RWPE2 (cell line): ENCODE data around the gene PHF14.

Source experiments
- ATAC-seq: fragments of 200-7000 bp; cut with Tn5 transposase; 3 replicates; pipeline ENCODE4 v1.9.1; 2021; ENCODE audit warnings: low read depth
- DNase-seq: peaks from one replicate; pipeline ENCODE4 v3.0.0-alpha.2; 2020; ENCODE audit warnings: low spot score
- H3K27ac ChIP-seq: fragments of 450-650 bp; 2 replicates; pipeline ENCODE4 v1.5.1; 2017; ENCODE audit warnings: mild to moderate bottlenecking; ENCODE audit not compliant: poor library complexity, severe bottlenecking
- H3K27me3 ChIP-seq: fragments of 250-450 bp; sonication (Bioruptor Pico); 2 replicates; pipeline ENCODE4 v1.5.1; 2021; ENCODE audit warnings: mild to moderate bottlenecking, moderate library complexity; ENCODE audit not compliant: insufficient read depth, poor library complexity, severe bottlenecking
- H3K36me3 ChIP-seq: fragments of 250-450 bp; sonication (Bioruptor Pico); 2 replicates; pipeline ENCODE4 v1.5.1; 2020; ENCODE audit warnings: low read depth, mild to moderate bottlenecking, moderate library complexity
- H3K4me1 ChIP-seq: fragments of 250-450 bp; sonication (Bioruptor Pico); 2 replicates; pipeline ENCODE4 v1.5.1; 2021; ENCODE audit warnings: mild to moderate bottlenecking, moderate library complexity; ENCODE audit not compliant: insufficient read depth, poor library complexity, severe bottlenecking
- H3K4me3 ChIP-seq: fragments of 250-450 bp; sonication (Bioruptor Pico); 2 replicates; pipeline ENCODE4 v1.5.1; 2021; ENCODE audit warnings: mild to moderate bottlenecking, moderate library complexity; ENCODE audit not compliant: severe bottlenecking
- H3K9me3 ChIP-seq: fragments of 250-450 bp; sonication (Bioruptor Pico); 2 replicates; pipeline ENCODE4 v1.5.1; 2021; ENCODE audit warnings: mild to moderate bottlenecking, moderate library complexity; ENCODE audit not compliant: severe bottlenecking
- TF ChIP-seq, protein P1 (sequence below): fragments of 450-650 bp; IDR thresholded peaks from one replicate; pipeline ENCODE4 v1.5.1; 2017; ENCODE audit warnings: mild to moderate bottlenecking, moderate library complexity; ENCODE audit not compliant: poor library complexity, severe bottlenecking

The PHF14 gene

DNA sequence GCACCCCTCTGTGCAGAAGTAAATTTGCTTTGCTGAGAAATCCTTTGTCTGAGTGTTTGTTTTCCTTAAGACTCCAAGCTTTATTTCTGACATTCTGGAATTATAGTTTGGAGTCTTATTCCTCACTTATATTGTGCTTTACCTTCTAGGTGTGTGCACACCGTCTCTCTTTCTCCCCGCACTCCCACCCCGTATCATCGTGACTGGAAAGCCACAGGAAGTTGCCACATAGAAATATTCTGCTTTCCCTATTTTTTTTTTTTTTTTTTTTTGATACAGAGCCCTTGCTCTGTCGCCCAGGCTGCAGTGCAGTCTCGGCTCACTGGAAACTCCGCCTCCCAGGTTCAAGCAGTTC, 109.5 kb downstream of the PHF14 start:
- peaks cover 7% of the 10 kb centered on the region for H3K36me3 ChIP-seq
- peak overlapping the region; percentile 21 for H3K27ac ChIP-seq
- no peak for ATAC-seq
- no peaks in the 10 kb centered on the region for H3K27me3 ChIP-seq
- H3K4me3 ChIP-seq: no peak overlapping the region
- TF ChIP-seq, protein P1, sequence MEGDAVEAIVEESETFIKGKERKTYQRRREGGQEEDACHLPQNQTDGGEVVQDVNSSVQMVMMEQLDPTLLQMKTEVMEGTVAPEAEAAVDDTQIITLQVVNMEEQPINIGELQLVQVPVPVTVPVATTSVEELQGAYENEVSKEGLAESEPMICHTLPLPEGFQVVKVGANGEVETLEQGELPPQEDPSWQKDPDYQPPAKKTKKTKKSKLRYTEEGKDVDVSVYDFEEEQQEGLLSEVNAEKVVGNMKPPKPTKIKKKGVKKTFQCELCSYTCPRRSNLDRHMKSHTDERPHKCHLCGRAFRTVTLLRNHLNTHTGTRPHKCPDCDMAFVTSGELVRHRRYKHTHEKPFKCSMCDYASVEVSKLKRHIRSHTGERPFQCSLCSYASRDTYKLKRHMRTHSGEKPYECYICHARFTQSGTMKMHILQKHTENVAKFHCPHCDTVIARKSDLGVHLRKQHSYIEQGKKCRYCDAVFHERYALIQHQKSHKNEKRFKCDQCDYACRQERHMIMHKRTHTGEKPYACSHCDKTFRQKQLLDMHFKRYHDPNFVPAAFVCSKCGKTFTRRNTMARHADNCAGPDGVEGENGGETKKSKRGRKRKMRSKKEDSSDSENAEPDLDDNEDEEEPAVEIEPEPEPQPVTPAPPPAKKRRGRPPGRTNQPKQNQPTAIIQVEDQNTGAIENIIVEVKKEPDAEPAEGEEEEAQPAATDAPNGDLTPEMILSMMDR: no peak
- H3K9me3 ChIP-seq: peaks cover 4% of the 10 kb centered on the region
- H3K4me1 ChIP-seq: peaks cover 6% of the 10 kb centered on the region
- DNase-seq: no peak

DNA sequence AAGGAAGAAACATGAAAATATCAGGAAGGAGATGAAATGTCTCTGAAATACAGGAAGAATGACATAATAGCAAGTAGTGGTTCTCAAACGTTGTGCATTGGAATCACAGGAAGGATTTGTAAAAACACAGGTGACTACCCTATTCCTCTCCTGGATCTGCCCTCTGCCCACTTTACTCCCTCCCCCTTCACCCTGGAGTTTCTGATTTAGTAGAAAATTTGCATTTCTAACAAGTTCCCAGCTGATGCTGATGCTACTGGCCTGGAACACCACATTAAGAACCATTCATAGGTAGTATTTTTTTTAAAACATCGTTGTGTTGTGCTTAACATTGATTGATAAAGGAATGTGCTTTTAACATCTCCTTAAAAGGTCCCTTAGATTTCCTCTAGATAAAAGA, 130.9 kb downstream of the PHF14 start:
- no peak for ATAC-seq
- Histone ChIP-seq H3K27ac (no peak overlapping the region), H3K27me3 (no peaks in the 10 kb centered on the region), H3K4me3 (no peak overlapping the region), H3K4me1 (no peaks in the 10 kb centered on the region), H3K9me3 (no peaks in the 10 kb centered on the region), H3K36me3 (peaks cover 4% of the 10 kb centered on the region)
- no peak for DNase-seq
- TF ChIP-seq, protein P1: no peak

DNA sequence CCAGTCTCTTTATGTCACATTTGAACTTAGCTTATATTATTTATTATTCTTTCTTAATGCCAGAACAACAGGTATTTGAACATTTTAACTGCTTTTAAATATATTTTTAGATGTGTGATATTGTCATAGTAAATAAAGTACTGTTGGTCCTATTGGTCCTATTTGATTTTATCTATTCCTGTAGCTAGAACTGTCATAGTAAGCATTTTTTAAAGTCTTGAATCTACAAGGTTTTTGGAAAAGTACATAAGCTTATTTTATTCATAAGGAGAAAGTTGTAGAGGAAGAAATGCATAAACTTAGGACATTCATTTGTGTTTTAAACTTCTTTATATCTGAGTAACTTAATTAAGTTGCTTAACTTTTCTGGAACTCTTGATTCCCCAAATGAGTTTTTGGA, 136.0 kb downstream of the PHF14 start:
- no peak for DNase-seq
- H3K9me3 ChIP-seq: no peaks in the 10 kb centered on the region
- no peak overlapping the region for H3K27ac ChIP-seq
- no peak overlapping the region for H3K4me3 ChIP-seq
- peaks cover 9% of the 10 kb centered on the region for H3K36me3 ChIP-seq
- ATAC-seq: no peak
- TF ChIP-seq, protein P1: no peak
- no peaks in the 10 kb centered on the region for H3K4me1 ChIP-seq
- H3K27me3 ChIP-seq: no peaks in the 10 kb centered on the region

DNA sequence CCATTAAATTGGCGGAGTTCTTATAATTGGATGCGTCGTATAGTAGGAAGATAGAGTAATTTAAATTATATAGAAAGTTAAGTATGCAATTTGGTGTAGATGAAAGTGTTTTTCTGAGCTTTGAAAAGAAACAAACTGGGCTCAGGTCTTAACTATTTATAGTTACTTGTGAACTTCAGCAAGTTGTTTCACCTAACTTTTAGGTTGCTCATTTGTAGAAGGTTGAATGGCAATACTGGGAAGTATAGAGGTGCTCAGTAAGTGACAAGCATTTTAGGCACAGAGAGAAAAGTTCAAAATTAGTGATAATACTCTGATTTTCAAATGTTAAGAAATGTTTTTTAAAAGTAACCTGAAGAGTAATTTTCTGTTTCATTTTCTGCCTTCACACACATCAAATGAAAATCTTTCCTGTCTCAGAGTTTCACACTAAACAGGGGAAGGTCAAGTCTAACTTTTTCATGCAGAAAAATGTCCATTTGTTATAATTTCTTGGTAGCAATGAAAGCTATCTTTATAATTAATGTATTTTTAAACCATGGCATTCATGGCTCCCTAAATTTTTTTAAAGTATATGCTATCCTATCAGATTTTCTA, 146.5 kb downstream of the PHF14 start:
- no peak overlapping the region for H3K27ac ChIP-seq
- no peak for ATAC-seq
- H3K9me3 ChIP-seq: no peaks in the 10 kb centered on the region
- H3K36me3 ChIP-seq: peaks cover 23% of the 10 kb centered on the region
- H3K27me3 ChIP-seq: no peaks in the 10 kb centered on the region
- DNase-seq: no peak
- no peaks in the 10 kb centered on the region for H3K4me1 ChIP-seq
- no peak overlapping the region for H3K4me3 ChIP-seq
- TF ChIP-seq, protein P1: no peak

DNA sequence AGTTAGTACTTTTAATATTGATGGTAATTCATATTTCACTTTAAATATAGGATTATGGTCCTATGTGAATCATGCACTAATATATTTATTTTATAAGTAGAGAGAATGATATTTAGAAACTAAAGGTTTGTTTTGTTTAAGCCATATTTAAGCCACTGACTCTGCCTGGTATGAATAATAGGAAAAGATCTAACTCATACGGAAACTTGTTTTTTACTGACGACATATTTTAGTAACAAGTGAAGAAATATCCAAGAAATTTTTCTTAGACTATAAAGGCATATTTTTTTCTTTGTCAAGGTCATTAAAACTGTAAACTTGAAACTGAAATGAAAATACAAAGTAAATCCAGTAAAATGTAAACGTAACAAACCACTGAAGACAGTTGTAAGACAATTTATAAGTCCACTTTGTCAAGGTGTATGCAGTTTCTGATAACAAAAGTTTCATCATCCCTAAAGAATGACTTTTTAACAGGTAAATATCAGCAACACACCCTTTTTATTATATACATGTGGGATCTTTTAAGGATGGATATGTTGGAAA, 147.1 kb downstream of the PHF14 start:
- DNase-seq (no peak), ATAC-seq (no peak)
- Histone ChIP-seq H3K27me3 (no peaks in the 10 kb centered on the region), H3K4me3 (no peak overlapping the region), H3K36me3 (peaks cover 23% of the 10 kb centered on the region), H3K27ac (no peak overlapping the region), H3K4me1 (no peaks in the 10 kb centered on the region), H3K9me3 (no peaks in the 10 kb centered on the region)
- TF ChIP-seq, protein P1: no peak
